Bone marrow (tissue), 2 donors: ENCODE results near the gene LSMEM2.
A peak's percentile ranks its signal among the peaks of the same experiment; 100 is the strongest.

Experiments used
- DNase-seq, 2 donors: peaks; one replicate each; lab custom pipeline; 2025; lab: John Stamatoyannopoulos, UW

Gene LSMEM2

DNA sequence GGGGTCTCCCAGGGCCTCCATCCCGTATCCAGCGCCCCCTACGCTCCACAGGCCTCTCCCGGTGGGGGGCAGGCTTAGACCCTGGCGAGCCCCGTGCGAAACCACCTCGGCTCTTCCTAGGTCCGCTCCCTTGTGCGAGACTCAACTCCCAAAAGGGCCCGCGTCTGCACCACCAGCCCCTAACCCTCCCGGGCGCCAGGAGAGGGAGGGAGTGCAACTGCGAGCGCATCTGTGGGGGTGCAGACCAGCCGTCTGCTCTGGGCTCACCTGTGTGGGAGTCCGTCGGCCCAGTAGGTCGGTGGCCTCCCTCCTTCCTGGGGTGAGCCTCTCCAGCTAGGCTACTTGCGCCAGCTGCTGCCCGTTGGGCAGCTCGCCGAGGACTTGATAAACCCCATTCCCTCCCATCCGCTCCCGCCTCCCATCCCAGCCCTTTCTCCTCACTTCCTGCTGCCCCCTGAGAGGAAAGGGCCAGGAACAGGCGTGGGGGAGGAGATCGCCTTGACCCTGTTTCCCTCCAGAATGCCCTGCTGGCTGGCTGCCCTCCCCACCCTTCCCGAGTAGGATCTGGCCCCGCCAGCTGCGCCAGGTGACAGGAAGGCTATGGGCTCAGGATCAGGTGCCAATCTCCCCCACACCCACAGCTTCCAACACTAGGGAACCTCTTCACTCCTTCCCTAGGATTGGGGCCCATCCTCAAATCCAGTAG, 43.7 kb downstream of the LSMEM2 start, which contains the start of gene HYAL2:
Gene HYAL2 (minus strand): TSS at position 360 of the 706 bp plus-strand sequence. CDS start 2,256 bp downstream, outside the sequence.
- no peak for DNase-seq

DNA sequence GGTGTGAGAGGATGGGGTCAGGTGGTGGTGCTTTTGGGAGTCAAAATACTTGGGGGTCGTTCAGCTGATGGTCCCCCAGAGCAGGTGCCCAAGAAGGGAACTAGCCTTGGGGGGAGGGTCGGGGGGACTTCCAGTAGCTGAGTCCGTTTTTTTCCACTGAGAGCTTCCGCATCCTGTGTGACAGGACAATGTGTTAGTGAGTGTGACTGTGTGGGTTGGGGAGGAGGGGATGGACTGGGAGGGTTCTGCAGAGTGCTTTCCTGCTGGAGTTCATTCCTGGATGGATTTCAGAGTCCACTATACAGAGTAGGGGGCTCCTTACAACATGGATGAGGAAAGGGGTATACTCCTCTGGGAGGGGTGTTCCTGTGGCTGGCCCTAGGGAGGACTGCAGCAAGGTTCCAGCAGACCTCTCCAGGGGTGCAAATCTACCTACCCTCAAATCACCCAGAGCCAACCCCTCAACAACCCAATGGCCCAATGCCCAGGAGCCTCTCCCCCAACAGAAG, 44.3 kb downstream of the LSMEM2 start:
- DNase-seq = no peak

DNA sequence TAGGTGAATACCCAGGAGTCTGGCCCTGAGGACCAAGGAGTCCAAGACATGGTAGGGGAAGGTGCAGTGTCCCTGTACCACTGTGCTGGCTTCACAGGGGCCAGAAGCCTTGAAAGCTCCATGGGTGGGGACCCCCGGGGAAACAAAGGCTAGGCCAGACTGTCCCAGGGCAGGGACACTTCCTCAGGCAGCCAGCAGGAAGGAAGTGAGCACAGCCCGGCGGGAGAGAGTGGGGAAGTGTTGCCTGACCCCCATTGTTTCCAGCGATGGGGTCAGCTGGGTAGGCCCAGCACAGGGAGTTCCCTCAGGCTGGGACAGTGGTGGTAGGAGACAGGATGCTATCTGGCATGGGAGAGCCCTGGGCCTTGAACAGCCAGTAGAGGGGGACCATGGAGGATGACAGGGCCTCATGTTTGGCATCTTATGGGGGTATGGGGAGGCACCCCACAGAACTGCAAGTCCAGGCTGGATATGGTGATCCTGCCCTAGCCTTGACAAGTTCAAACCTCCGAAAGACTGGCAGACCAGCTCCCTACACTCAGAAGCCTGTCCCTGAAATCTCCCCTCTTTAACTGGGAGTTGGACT, 44.8 kb downstream of the LSMEM2 start:
- no peak for DNase-seq

DNA sequence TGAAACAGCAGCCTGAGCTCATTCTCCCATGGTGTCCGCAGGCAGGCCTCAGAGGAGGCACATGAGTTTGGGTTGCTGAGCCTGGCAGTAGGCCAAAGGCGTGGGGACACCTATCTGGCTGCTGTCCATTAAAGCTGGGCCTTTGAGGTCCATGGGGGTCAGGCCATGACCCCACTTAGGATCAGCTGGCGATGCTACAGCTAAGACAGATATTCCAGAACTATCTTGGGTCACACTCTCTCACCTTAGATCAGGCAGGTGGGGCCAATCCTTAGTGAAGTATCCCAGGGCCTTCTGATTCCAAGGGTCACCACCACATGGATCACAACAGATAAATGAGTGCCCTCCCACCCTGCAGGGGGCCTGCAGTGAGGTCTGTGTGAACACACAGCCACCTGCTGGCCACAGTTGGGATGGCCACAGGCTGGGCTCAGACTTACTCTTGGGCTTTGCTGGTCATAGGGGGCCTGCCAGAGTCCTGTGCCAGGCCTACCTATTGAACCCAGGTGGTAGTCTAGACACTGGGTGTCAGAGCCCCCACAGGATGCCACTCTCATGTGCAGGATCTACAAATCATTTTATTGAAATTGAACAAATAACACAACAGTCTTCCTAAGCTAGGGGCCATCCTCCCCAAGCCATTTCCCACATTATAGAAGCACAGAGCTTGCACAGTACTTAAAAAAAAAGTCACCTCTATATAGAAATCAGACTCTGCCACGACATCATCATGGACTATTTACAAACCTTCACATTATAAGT, 45.6 kb downstream of the LSMEM2 start:
- DNase-seq = peak; percentile 9 to 22

DNA sequence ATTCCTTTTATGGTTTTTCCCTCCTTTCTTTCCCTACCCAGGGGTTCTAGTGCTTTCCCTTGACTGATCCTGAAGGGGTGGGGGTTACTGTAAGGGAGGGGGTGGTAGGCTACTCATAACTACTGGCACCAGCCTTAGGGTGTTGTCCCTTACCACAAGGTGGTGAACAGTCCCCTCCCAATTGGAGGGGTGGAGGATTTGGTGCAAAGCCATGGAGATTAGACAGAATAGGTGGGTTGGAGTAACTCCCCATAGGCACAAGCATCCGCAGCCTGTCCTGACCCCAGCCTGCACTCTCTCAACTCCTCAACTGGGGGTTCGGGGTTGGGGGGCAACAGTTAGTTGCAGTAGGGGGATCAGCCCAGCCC, 46.2 kb downstream of the LSMEM2 start:
- DNase-seq = no peak

DNA sequence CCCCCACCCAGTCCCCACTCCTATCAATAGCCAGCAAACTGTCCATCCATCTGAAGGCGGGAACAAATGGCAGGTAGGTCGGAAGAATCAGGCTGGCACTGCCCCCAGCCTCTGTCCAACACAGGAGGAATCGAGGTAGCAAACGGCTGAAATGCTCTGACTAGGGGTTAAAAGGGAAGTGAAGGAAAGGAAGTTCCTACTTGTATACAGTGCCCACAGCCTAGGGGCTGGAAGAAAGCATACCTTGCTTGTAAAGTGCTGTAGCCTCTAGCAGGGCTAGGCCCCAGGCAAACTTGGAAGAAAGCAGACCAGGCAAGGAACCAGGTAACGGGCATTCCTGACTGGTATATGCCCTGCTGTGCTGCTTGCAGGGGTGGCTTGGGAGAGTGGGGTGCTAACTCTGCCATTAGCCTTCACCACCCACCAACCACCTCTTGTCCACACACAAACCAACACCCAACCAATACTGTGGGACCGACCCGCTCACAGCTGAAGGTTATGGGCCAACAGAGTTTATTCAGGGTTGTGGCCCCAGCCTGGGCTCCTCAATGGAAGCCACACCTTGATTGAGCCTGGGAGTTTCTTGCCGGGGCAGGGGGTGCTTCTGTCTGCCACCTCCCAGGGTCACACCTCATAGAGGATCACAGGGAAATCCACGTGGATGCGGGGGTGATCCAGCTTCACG, 46.8 kb downstream of the LSMEM2 start:
- DNase-seq = no peak

DNA sequence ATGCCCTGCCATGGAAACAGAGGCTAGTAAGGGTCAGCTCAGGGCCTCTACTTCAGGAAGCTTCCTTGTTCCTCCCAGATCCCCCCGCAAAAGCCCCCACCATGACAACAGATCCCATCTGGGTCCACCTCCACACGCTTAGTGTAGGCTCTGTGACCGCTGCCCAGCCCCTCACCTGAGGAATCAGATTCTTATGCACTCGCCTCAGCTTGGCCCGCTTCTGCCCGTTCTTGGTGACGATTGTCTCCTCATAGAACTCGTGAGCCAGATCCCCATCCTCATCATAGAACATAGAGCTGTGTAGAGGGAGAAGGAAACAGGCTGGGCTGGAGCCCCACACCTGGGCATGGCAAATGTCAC, 47.3 kb downstream of the LSMEM2 start:
- DNase-seq = no peak

DNA sequence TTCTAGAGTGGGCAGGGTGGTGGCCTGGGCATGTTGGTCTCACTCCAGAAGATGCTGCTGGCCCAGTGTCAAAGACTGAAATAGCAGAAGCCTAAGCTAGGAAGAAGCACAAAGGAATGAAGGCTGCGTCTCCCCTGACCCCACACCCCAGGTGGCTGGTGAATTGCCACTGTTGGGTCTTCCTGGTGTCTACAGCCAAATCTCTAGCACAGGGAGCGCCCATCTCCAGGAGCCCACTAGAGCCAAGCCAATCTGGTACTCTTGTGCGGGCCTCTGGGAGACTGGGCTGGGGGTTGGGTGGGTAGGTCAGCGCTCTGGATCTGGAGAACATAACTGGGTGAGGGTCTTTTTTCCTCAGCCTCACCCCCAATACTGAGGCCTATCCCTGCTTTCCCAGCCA, 48.2 kb downstream of the LSMEM2 start:
- DNase-seq = no peak

DNA sequence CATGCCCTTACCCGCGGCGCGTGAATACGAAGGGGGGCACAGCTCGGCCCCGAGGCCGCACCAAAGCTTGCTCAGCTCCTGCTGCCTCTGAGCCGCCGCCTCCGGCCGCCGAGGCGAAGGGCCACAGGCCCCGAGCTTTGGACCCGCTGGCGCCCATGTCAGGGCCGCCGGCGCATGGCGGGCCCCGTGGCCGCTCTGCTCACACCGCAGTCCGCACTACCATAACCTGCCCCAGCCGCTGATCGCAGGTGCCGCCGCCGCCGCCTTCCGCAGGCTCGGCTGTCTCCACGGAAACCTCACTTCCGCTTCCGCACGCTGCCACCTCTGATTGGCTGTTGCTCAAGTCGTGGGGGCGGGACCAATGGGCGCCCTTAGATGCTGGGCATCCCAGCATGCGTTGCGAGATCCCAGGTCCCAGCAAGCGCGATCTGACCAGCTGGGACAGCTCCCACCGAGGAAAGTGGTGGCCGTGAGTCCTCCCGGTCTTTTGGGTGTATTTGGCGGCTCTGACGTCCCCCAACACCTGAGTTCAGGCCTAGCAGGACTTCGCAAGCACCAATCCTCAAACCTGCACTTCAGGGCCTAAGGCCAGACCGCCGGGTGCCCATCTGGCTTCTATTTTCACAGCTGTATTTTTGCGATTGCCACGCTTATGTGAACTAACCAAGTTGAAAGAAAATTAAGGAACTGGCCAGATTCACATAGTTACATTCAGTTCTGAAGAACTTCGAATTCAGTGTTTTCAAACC, 49.2 kb downstream of the LSMEM2 start, which contains the start of gene TUSC2:
Gene TUSC2 (minus strand): TSS at position 281 of the 749 bp plus-strand sequence. CDS start 124 bp downstream, at position 157.
- DNase-seq = peak; percentile 79 to 92

DNA sequence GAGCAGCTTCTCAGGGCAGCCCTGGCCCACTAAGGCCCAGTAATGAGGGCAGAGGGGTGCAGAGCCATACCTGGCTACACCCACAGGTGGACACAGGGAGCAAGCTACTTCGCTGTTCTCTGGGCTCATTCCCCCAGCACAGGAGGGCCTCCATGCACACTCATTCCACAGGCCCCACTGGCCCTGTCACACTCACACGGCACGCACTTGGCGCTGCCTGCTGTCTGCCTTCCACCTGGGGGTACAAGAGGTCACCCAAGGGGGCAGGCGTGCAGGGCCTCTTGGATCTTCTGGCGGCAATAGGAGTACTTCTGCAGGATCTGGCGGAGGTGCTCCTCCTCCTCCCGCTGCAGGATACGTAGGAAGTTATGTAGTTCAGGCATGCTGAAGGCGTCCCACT, 51.4 kb downstream of the LSMEM2 start:
- no peak for DNase-seq

DNA sequence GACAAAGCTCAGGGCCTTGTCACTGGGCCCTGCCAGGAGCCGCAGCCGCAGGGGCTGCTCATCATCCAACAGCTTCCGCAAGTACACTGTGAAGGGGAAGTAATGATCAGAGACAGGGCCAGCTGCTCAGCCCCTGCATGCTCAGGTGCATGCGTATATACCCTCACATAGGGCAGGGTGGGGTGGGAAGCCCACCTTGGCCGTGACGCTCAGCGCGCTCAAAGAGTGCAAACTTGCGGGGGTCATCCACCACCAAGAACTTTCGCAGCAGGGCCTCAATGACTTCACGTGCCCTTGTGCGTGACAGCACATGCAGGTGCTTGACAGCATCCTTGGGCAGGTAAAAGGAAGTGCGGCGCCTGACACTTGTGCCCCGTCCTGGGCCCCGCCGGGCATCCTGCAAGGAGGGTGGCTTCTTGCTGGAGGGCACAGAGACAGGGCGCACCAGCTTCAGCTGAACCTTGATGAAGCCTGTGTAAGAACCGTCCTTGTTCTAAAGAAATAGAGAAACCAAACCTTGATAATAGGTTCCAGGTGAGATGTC, 52.5 kb downstream of the LSMEM2 start:
- DNase-seq = no peak

DNA sequence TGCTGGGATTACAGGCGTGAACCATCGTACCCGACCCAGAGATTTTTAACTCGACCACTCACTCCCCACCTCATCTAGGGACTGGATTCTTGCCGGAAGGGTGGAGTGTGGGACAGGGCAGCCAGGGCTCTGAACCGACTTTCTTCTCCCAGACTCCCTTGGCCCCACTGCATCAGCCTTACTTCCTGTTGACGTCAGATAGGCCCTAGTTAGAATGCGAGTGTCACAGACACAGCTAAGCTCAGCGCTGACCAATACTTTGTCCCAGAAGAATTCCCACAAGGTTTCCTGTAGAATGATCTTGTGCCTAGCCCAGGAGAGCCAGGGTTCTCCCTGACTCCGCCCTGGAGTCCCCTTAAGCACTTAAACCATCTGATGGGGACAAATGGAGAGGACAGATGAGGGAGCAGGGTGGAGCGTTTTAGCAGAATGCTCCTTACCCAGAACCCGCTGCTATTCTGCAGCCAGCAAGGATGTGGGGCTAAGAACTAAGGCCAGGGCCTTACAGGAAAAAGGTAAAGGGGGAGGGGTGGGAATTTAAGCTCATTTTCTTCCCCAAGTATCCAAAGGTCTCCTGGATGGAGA, 54.9 kb downstream of the LSMEM2 start:
- DNase-seq = no peak

DNA sequence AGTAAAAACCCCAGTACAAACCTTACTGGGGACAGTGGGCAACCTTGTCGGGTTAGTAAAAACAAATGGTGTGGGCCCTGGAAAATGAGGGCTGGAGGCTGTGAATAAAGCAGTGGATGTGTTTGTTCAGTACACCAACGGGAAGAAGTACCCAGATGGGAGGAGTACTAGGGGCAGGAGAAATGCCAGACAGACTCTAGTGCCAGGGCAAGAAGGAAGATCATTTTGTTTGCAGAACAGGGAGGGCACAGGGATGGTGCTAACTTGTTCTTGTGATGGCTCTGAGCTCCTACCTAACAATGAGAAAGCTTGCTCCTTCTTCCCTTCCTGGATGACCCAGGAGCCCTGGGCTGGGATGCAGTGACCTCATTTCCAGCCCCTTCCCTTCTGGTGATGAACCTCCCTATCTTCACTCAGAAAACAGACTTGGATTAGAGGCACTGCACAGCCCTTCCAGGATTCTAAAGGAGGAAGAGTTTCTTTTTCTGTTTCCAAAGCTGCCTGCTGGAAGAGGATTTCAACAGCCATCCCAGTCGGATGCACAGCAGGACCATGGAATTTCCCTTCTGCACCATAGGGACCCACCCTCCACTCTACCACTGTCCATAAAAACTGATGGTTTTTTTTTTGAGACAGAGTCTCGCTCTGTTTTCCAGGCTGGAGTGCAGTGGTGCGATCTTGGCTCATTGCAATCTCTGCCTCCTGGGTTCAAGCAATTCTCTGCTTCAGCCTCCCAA, 55.6 kb downstream of the LSMEM2 start:
- no peak for DNase-seq

DNA sequence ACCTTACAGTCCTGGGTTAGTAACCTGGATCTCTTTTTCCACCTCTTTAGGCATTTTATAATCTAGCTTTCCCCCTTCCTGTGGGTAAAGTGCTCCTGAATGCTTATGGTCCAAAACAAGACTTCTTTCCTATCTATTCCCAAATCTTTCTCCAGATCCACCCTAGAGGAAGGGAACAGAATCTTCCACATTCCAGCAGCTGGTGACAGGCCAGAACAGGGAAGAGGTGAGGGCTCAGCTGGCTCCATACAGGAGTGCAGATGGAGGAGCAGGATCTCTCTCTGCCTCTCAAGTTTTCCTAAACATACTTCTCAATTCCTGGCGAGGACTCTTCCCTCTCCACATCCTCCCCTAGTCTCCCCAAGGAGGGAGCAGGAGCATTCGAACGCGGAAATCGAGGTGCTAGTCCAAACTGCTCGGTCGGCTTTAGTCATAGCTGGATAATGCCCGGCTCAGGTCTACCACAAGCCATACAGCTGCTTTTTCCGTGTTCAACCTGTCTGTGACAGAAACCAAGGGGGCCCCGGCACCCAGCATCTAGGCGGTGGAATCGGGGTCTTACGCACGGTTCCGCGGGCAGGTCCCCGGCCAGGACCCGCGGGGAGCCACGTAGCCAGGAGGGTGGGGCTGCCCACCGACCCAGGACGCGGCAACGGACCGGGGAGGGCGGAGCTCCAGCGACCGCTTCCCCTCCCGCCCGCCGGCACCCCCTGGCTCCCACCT, 57.7 kb downstream of the LSMEM2 start:
- DNase-seq = no peak

DNA sequence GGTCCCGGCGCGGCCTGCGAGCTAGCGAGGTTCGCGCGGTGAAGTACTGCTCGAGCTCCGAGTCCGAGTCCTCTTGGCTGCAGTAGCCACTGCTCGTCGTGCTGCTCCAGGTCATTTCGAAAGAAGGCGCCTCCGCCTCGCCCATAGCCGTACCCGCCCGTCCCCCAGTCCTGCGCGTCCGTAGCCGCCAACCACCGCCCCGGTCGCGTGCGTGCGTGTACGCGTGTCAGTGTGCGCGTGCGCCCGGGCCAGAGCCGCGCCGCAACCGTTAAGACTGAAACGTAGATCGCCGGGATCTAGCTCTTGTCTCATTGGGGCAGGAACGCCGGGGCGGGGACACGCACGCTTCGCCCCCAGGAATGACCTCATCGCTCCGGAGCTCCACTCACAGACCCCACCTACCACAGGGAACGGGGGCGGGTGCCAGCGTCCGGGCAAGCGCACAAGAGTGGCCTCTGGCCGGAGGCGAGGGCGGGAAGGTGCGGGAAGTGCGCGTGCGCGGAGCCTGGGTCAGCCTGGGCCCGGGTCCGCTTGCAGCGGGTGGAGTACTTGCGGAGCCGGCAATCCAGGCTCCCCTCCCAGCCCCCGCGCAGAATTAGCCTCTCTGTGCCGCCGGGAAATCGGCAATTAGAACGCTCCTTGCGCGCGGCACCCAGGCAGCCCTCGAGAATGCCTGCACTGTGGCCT, 58.4 kb downstream of the LSMEM2 start:
- DNase-seq = peak; percentile 83 to 95
